Inflammatory macrophage treated with lipopolysaccharide for 4 hours (primary cell): ENCODE results near the gene TMEM150A.
"Not testable (repeated sequence)": the region's sequence is repeated elsewhere in the genome, so short reads cannot be mapped to it uniquely, and the experiment has no call there.

Source experiments
- DNase-seq: peaks from one replicate; pipeline ENCODE4 v3.0.0-alpha.2; 2020

TMEM150A gene

DNA sequence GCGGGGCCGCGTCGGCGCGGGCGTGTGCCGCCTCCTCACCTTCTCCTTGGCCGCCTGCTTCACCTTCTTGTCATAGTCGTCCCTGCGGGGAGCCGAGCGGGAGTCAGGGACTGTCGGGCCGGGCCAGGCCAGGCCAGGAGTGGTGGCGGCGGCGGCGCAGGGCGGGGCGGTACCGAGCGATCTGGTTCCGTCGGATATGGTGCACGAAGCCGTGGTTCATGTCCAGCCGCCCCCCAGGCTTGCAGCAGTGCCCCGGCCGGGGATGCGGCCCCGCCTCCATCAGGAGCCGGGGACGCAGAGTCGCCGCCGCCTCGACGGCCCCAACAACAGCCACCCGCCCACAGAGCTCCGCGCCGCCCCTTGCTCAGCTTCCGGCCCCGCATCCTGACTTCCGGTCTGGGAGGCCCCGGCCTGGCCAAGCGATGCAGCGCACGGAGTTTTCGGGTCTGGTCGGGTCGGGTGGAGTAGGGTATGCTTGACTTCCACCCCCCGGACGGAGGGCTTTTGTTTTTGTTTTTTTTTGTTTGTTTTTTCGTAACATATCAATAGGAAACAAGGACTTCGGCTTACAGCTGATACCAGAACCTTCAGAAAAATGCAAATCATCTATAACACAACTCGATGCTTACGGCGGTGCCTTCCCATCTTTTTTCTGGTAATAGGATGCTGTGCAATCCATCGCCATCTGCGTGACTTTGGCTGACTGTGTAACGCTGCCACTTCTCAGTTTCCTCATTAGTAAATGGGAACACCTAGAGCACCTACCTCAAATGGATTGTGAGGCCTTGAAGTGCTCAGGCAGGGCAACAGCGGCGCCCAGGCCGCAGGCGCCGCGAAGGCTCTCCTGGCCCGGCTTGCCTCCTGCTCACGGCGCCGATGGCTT is 9.4 kb upstream of the TMEM150A start, which contains the start of gene C2orf68:
C2orf68 (minus strand) TSS at position 362 of the 883 bp plus-strand sequence; CDS start at position 280, 82 bp downstream.
- DNase-seq = peak; percentile 90

DNA sequence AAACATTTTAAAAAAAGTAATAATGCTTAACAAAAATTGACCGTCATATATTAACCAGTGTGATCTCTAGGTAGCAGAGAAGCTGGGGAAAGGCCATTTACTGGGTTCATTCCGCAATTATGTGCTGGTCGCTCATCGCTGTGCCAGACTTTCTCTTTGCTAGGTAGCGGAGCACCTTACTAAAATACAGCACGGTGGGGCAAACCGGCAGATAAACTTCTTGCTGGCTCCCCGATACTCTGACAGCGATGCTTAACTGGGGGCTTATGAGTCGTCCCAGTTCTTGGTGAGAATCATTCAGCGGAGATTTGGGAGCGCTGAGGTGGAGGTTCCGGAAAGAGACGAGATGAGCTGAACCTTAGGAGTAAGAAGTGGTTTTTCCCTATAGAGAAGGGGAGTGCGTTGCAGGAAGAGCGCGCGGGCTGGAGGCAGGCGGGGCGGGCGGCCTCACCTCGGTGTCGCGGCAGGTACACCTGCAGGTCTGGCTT is 8.8 kb upstream of the TMEM150A start:
- no peak for DNase-seq

DNA sequence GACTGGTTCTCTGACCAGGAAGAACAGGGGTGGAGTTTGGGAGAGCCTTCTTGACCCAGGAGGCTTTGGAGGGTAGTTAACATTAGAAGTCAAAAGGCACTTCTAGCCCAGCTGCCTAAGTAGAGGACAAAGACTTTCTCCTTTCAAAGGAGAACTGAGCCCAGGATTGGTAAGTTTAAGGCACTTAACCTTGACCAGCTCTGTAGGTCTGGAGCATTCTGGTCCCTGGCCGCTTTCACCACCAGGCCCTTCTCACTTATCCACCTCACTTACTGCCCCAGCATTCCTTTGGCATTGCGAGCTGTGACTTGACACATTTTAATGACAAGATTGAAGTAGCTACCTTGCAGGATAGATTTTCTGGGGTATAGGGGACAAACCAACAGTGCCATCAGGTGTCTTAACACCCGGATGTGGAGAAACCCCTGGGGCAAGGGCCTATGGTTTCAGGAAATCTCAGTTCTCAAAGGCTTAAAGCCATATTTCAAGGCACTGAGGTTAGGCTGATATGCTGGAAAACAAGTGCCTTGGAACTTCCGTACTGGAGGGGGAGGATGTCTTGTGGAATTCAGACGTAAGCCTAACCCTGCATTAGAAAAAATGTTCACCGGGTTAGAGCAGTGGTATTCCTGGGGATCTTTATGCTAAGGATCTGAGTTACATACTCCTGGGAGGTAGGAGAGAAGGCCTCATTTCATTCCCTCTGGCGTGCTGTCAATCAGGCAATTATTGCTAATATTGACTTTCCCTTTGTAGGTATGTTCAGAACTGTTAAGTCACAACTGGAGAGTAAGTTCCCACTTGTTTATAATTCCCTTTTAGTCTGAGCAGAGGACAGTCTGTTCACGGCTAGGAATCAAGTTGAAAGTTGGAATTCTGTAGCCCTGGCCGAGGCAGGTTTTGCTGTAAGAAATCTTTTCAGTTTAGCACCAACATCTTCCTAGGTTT is 5.0 kb upstream of the TMEM150A start:
- DNase-seq = no peak

DNA sequence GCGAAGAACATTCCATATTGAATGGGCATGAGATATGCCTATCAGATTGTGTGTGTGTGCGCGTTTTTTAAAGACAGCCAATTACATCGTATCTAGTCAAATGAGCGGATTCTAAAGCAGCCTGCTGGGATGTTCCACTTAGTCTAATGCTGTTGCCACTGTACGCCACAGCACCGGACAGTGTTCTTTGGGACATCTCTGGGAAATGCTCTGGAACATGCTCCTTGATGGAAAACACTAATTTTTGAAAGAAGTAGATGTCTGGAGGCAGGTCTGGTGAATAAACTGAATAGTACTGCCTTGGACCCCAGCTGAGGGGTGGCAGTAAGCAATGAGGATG is 3.6 kb upstream of the TMEM150A start:
- no peak for DNase-seq

DNA sequence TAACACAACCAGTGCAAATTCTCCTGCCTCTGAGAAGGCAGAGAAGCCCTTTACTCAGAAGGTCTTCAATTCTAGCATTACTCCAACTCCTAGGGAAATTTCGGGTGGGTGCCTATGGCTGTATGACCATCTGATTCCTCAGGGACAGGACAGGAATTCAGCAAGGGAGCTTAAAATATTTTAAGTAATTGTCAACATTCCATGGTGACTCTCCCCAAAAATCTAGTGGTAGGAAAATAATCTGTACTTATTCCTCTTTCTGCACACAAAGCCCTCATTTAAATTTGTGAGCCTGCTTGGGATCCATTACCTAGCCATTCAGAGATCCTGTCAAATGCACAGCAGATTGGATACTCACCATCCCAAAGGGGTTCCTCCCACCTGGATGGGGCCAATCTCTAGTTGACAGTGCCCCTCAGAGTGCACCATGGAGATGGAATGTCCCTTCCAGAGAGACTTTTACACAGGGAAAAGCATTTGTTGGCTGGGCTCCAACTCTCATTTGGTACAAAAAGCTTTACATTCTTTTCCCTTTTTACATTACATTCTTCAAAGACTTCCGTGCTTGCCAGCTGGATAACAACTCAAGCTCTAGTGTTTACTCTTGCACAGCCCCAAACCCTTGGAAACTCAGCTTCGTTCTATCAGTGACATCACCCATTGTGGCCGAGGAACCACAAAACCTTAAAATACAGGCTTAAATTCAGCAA is 3.1 kb upstream of the TMEM150A start:
- no peak for DNase-seq

DNA sequence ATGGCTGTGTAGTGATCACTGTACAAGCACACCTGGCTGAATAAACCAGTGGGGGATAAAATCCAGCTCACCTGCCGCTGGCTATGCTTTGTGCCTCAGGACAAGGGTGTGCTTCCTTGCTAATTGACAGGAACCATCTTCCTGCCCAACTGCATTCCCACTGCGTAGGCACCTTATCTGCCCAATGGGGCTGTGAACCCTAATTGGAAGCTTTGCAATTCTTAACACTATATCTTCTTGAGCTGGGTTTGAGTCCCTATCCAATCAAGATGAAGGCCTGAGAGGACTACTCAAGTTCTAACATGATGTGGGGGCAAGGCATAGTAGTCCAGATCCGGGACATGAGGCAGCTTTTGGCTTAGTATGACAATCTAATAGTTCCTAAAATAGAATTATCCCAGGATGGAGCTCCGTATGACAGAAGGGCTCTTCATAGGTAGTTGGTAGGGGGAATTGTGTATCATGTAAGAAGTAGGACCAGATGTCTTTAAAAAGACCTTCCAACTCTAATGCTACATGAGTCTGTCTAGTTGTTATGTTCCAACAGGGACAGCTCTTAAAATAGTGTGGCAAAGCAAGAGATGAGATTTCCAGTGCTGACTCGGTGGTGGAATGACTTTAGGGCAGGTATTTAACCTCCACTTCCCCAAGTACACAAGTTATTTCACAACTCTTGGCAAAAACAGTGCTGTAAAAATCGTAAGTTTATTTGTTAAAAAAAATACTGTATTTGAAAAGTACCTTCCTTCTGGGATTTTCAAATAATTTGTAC is 2.3 kb upstream of the TMEM150A start:
- no peak for DNase-seq

DNA sequence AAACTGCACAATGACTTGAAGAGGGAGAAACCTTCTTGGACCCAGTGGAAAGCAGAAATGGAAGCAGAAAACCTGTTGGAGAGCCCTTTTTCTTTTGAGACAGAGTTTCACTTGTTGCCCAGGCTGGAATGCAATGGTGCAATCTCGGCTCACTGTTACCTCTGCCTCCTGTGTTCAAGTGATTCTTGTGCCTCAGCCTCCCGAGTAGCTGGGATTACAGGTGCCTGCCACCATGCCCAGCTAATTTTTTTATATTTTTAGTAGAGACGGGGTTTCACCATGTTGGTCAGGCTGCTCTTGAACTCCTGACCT is 1.6 kb upstream of the TMEM150A start:
- DNase-seq = not testable (repeated sequence)

DNA sequence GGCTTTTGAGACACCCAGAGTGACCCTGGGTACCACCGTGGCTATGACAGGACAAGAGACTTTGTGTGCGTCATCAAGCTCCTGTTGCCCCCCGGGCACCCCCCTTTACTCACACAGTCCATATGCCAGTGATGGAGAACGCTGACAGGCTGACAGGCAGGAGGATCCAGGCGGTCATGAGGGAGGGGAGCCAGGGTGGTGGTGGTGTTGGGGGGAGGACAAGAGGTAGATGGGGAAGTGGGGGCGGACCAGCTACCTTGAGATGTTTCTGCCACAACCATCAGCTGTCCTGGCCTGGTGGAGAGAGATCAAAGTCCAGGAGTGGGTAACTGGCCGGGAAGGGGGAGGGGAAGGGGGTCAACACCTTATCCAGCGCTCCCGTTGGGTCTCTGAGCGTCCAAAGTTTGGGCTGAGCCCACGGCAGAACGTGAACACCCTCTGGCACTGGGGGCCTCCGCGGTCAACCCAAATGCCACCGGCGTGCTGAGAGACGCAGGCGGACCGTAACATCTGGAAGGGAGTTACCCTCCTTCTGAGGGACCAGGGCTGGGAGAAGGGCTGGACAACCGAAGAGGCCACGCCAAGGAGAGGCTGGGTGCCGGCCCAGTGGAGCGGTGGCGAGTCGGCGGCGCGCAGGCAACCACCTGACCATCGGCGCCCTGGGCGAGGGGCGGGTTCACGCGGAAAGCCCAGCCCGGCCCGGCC is 575 bp downstream of the TMEM150A start:
- DNase-seq = peak; percentile 30

DNA sequence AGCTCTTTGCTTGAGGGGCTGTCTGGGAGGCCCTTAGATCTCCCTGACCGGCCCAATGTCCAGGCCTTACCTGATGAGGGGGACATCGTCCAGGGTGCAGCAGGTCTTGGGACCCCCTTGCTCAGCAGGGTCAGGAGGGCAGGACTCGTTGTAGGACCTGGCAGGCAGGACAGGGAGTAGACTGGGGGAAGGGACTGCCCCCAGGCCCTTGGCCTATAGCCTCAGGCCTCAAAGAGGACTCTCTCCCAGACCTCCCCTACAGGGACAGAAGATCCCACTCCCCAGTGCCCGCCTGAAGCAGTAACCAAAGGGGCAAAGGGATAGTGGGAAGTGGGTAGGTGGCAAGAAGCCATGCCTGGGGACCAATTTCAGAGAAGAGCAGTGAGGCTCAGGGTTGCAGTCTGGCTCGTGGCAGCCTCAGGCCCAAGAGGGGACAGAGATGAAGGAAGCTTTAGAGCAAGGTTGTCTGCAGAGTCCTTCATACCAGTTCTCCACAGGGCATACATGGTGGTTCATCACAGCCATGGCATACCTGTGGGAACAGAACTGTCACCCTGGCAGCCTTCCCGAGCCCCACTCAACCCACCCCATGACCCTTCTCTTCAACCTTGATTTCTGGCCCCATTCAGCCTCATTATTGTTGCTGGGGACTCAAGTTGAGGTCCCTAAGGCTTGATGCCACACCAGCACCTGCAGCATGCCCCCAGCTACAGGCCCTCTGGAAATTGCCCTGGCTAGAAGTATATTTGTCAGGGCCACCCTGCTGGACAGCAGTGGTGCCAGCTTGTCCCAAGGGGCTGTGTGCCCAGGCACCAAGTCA is 1.3 kb downstream of the TMEM150A start:
- DNase-seq = no peak

DNA sequence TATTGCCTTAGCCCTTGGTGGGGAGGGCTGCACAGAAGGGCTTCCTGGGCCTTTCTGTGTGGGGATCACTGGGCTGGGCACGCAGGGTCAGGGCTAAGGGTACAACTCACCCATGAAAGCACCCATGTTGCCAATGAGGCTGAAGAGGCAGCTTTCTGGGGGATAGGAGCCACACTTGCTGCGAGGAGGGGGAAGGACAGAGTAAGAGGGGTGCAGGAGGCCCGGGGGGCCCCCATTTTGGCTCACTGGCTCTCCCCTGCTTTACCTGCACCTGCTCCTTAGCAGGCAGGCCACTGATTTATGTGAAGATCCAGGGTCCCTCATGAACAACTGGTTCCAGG is 2.3 kb downstream of the TMEM150A start:
- no peak for DNase-seq

DNA sequence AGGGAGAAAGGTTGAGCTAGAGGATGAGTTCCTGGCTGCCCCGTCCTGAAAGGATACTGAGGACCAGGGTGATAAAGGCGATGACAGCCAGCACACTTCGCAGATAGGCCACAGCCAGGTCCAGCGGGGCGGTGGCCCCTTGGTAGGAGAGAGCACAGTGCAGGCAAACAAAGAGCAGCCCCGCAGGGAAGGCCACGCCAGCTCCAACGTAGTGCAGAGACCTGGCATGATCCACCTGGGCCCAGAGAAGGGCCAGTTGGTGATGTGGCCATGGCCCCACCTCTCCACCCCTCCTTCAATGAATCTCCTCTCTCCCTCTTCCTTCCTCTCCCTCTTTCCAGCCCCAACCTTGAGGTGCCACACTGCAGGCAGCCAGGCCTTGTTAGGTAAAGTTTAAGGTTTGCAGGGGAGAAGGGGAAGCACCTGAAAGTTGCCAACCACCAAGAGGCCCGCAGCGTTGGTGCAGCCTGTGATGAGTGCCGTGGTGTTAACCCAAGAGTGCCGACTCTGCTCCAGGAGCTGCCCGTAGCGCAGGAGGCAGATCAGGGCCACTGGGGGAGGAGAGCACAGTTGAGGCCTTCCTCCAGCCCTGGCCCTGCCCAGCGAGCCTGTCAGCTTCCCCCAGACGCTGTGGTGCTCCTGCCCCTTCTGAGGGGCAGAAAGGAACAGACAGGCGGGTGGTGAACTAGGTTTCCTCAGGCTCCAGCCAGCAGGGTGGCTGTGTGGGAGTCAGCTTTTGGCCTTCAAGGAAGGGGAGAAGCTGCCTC is 2.8 kb downstream of the TMEM150A start:
- no peak for DNase-seq

DNA sequence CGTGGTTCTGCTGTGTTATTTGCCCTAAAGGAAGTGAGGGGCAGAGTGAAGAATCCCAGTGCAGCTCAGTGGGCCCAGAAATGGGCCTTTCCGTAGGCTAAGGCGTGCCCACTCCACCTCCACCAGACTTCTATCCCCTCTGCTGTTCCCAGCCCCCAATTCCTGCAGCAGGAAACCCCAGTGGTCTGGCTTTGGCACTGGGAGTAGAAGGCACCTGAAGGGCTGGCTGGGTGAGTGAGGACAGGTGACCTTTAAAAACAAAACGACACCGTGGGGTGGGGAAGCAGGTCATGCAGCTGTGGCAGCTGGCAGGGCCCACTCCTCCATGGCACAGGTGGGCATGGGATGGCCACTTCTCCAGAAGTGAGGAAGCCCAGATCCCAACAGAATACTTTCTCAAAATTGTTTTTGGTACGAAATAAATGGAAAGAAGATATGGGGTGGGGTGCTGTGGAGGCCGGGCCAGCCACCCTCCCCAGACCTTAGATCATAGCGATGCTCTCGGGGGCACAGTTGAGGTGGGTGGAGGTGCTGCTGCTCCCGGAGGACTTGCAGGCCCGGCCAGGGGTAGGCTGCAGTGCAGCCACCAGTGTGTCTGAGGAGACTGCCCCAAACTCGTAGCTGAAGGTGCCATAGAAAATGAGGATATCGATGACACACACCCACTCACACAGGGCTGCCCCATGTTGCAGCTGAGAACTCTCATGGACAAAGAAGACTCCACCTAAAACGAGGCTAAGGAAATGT is 3.7 kb downstream of the TMEM150A start:
- no peak for DNase-seq

DNA sequence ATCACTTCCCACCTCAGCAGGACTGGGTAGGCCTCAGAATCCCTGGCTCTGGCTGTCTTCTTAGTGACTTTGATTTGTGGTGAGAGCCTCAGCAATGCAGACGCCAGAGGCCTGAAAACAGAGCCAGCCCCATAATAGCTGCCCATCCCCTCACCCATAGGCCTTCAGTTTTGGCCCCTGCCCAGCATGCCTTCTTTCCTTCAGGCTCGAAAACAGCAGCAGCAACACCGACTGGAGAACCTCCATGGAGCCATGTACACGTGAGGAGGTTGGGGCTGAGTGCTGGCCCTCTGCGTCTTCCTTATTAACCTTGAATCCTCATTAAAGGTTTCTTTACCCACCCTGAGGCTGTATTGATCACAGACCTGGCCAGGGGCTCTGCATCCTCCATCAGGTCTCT is 5.3 kb downstream of the TMEM150A start:
- no peak for DNase-seq

DNA sequence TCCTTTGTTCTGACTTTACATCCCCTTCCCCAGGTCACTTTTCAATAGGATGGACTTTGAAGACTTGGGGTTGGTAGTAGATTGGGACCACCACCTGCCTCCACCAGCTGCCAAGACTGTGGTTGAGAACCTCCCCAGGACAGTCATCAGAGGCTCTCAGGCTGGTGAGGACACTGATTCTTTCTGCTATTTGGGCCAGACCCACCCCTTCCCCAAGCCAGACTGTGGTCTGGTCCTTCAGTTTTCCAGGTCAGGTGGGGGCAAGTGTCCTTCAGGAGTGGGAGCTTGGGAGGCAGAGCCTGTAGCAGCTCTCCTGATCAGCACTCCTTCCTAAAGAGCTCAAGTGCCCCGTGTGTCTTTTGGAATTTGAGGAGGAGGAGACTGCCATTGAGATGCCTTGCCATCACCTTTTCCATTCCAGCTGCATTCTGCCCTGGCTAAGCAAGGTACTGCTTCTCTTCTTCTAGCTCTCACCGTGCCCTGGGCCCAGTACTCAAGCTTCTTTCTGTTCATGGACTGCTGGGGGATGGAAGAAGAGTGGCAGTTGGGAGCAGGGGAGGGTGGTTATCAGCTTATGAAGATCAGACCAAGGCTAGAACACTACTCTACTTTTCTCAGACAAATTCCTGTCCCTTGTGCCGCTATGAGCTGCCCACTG is 5.9 kb downstream of the TMEM150A start:
- DNase-seq = no peak

DNA sequence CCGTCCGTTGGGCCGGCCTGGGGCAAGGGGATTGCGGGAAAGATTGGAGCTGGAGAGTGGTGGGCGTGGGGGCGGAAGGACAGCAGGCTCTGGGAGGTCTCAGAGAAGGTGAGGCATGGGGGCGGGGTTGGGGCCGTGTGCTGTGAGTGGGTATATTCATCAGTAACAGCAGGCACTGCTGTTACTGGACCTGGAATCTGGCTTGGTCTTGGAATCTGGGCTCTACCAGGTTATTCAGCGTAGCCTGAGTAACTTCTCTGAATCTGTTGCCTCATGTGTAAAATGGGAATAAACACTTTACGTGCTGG is 6.5 kb downstream of the TMEM150A start:
- no peak for DNase-seq

DNA sequence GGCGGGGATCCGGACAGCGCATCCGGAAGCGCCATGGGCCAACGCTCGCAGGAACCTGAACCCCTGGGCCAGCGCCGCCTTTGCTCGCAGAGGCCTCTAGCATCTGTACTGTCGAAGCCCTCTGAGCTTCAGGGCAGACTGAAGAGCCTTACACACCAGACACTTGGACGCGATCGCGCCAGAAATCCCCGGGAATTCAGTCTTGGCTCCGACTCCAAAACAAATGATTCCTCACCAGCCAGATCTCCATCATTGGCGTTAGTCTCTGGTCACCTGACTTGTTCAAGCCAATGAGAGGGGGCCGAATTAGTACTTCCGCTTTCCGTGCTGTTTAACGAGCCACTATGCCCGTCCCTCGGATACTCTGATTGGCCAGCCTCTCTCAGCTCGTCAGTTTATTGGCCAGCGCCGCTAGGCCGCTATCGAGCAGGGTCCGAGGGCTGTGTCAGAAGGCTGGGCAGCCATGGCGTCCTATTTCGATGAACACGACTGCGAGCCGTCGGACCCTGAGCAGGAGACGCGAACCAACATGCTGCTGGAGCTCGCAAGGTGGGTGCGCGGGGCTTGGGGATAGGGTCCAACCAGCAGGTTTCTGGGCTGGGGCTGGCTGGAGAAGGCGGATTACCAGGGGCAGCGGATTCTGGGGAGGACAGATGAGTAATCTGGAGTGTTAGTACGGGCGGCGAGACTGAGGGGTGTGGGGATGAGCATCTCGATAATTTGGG is 7.0 kb downstream of the TMEM150A start, which contains the start of gene RNF181:
RNF181 (plus strand) TSS at position 445 of the 725 bp plus-strand sequence; CDS start at position 464, 19 bp downstream.
- DNase-seq = peak; percentile 99

DNA sequence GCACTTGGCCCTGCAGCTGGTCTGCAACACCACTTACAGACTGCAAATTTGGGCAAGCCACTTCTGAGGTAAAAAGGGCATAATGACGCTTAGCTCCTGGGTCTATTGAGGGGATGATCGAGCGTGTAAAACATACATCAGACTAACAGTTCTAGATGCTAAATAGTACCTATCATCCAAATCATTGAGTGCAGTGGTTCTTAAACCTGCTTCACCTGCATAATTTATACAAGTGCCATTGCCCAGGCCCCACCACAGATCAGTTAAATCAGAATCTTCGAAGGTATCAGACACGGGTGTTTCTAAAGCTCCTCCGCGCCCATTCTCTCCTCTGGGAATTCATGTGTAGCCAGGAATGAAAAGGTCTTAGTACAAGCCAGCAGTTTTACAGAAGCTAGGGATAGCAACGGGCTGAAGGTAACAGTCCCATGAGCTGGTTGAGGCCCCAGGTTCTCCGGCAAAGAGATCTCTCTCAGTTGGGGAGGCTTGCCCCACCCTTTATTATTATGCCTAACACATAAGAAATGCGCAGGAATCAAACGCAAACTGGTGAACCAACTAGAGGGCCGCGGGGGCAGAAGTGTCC is 7.7 kb downstream of the TMEM150A start:
- no peak for DNase-seq

DNA sequence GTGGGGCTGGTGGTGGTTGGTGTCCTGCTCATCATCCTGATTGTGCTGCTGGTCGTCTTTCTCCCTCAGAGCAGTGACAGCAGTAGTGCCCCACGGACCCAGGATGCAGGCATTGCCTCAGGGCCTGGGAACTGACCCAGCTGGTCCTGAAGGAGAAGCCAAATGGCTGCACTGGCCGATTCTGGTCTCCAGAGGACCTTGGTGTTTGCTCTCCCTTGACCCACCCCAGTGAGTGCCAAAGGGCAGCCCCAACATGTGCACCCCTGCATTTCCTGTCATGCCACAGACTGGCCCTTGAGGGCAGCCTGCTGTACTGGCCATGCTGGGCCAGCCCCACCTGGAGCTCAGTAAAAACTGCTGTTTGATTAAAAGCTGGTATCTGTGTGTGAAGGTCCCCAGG is 9.5 kb downstream of the TMEM150A start:
- no peak for DNase-seq
